Neural cell (in vitro differentiated cells): ENCODE data around the gene COPB2. TPM values are rescaled to one million over a fixed set of nuclear protein-coding genes. Genes with fewer than 3 reads are reported as not detected.

Experiments
- H2AFZ ChIP-seq: fragments of 200-600, 300-800 bp; sonication (generic), shearing (Covaris generic); 2 replicates; pipeline ENCODE4 v1.6.0; 2014; ENCODE audit warnings: low read depth, mild to moderate bottlenecking, antibody characterized with exemption, low read length, moderate library complexity
- H3F3A ChIP-seq: fragments of 200-600 bp; shearing (Covaris generic); 2 replicates; pipeline ENCODE4 v1.6.1; 2016; ENCODE audit warnings: mild to moderate bottlenecking, moderate library complexity, mixed read lengths, antibody characterized with exemption, low read length; ENCODE audit not compliant: insufficient read depth, poor library complexity, severe bottlenecking
- H3K27ac ChIP-seq: fragments of 200-600, 300-800 bp; sonication (generic), shearing (Covaris generic); 2 replicates; pipeline ENCODE4 v1.5.1; 2014; ENCODE audit warnings: mild to moderate bottlenecking, low read length, moderate library complexity
- H3K27me3 ChIP-seq: fragments of 300-800, 200-600 bp; sonication (generic), shearing (Covaris generic); 2 replicates; pipeline ENCODE4 v1.6.0; 2014; ENCODE audit warnings: mild to moderate bottlenecking, low read depth, low read length, moderate library complexity; ENCODE audit not compliant: insufficient read depth
- H3K36me3 ChIP-seq: fragments of 300-800, 200-600 bp; sonication (generic), shearing (Covaris generic); 2 replicates; pipeline ENCODE4 v1.5.1; 2014; ENCODE audit warnings: mild to moderate bottlenecking, antibody characterized with exemption, low read length, moderate library complexity; ENCODE audit not compliant: insufficient read depth
- H3K4me2 ChIP-seq: fragments of 300-800, 200-600 bp; sonication (generic), shearing (Covaris generic); 2 replicates; pipeline ENCODE4 v1.6.0; 2014; ENCODE audit warnings: mild to moderate bottlenecking, low read length
- H3K4me3 ChIP-seq: fragments of 300-800, 200-600 bp; sonication (generic), shearing (Covaris generic); 2 replicates; pipeline ENCODE4 v1.5.1; 2014; ENCODE audit warnings: mild to moderate bottlenecking, low read length, moderate library complexity
- H3K79me2 ChIP-seq: fragments of 200-600 bp; shearing (Covaris generic); replicated peaks from 2 replicates; pipeline ENCODE4 v1.6.0; 2014; ENCODE audit warnings: mild to moderate bottlenecking, low read length, moderate library complexity; ENCODE audit not compliant: insufficient read depth
- H3K9ac ChIP-seq: fragments of 300-800, 200-600 bp; sonication (generic), shearing (Covaris generic); 2 replicates; pipeline ENCODE4 v1.6.1; 2016; ENCODE audit warnings: mild to moderate bottlenecking, low read length, mixed read lengths
- H3K9me2 ChIP-seq: fragments of 200-600 bp; shearing (Covaris generic); 2 replicates; pipeline ENCODE4 v1.6.1; 2016; ENCODE audit warnings: mild to moderate bottlenecking, low read length, mixed read lengths; ENCODE audit not compliant: insufficient read depth
- H3K9me3 ChIP-seq: fragments of 200-600, 300-800 bp; sonication (generic), shearing (Covaris generic); 2 replicates; pipeline ENCODE4 v1.6.1; 2016; ENCODE audit warnings: mild to moderate bottlenecking, mixed run types, low read length, moderate library complexity, mixed read lengths
- H4K20me1 ChIP-seq: fragments of 200-600 bp; shearing (Covaris generic); 2 replicates; pipeline ENCODE4 v1.6.1; 2016; ENCODE audit warnings: mild to moderate bottlenecking, mixed run types; ENCODE audit not compliant: insufficient read depth
- EP300 ChIP-seq: fragments of 450-650 bp; conservative IDR thresholded peaks from 2 replicates; pipeline ENCODE4 v1.6.1; 2014; ENCODE audit warnings: antibody characterized with exemption, mild to moderate bottlenecking, moderate library complexity; ENCODE audit not compliant: poor library complexity, severe bottlenecking
- EZH2 ChIP-seq: fragments of 200-600, 300-800 bp; shearing (Covaris generic), sonication (generic); IDR thresholded peaks from 2 replicates; pipeline ENCODE4 v1.6.1; 2014; ENCODE audit warnings: antibody characterized with exemption, low read length, borderline replicate concordance, mild to moderate bottlenecking; ENCODE audit not compliant: insufficient read depth, poor library complexity, severe bottlenecking
- MXI1 ChIP-seq: fragments of 450-650 bp; conservative IDR thresholded peaks from 2 replicates; pipeline ENCODE4 v1.6.1; 2014; ENCODE audit warnings: antibody characterized with exemption, mild to moderate bottlenecking; ENCODE audit not compliant: poor library complexity, severe bottlenecking
- POLR2AphosphoS5 ChIP-seq: IDR thresholded peaks from 2 replicates; pipeline ENCODE4 v1.6.1; 2012
- RAD21 ChIP-seq: fragments of 450-650 bp; conservative IDR thresholded peaks from 2 replicates; pipeline ENCODE4 v1.6.1; 2014; ENCODE audit warnings: antibody characterized with exemption, mild to moderate bottlenecking, moderate library complexity
- SMC3 ChIP-seq: fragments of 450-650 bp; conservative IDR thresholded peaks from 2 replicates; pipeline ENCODE4 v1.6.1; 2014; ENCODE audit warnings: antibody characterized with exemption, mild to moderate bottlenecking, moderate library complexity; ENCODE audit not compliant: poor library complexity
- TAF1 ChIP-seq: IDR thresholded peaks from 2 replicates; pipeline ENCODE4 v1.6.1; 2012; ENCODE audit warnings: low read depth
- polyA plus RNA-seq: library from polyadenylated mRNA; depleted of rRNA; stranded (reverse); fragments of >200 nt; gene quantifications from 2 replicates; pipeline ENCODE4 v1.2.3, GENCODE V29; 2014
- TF ChIP-seq, protein P1 (sequence below): IDR thresholded peaks from 2 replicates; pipeline ENCODE4 v1.6.1; 2012; ENCODE audit warnings: borderline replicate concordance
- TF ChIP-seq, protein P2 (sequence below): fragments of 450-650 bp; IDR thresholded peaks from 2 replicates; pipeline ENCODE4 v1.5.1; 2014; ENCODE audit warnings: antibody characterized with exemption, mild to moderate bottlenecking, moderate library complexity; ENCODE audit not compliant: poor library complexity, severe bottlenecking

COPB2 gene
- polyA plus RNA-seq, 1 donor from 2014 or later = 63.5 TPM

DNA sequence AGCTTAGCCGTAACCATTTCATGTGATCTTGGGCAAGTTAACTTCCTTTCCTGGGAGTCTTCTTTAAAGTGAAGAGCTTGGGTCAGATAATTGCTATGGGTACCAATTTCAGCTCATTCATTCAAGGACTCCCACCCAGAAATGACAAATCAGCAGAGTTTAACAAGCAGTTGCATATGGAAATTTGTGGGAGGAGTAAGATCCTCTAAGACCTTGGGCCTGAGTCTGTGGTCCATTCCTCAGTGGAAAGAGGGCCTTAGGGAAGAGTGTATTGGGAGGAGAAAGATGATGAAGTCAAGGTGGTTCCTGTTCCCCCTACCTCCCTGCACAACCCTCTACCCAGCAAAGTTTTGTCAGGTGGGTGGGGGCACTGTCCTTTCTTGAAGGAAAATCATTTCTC lies 44.8 kb upstream of the COPB2 start:
- no peak overlapping the region for H3K4me2 ChIP-seq
- TF ChIP-seq, protein P1, sequence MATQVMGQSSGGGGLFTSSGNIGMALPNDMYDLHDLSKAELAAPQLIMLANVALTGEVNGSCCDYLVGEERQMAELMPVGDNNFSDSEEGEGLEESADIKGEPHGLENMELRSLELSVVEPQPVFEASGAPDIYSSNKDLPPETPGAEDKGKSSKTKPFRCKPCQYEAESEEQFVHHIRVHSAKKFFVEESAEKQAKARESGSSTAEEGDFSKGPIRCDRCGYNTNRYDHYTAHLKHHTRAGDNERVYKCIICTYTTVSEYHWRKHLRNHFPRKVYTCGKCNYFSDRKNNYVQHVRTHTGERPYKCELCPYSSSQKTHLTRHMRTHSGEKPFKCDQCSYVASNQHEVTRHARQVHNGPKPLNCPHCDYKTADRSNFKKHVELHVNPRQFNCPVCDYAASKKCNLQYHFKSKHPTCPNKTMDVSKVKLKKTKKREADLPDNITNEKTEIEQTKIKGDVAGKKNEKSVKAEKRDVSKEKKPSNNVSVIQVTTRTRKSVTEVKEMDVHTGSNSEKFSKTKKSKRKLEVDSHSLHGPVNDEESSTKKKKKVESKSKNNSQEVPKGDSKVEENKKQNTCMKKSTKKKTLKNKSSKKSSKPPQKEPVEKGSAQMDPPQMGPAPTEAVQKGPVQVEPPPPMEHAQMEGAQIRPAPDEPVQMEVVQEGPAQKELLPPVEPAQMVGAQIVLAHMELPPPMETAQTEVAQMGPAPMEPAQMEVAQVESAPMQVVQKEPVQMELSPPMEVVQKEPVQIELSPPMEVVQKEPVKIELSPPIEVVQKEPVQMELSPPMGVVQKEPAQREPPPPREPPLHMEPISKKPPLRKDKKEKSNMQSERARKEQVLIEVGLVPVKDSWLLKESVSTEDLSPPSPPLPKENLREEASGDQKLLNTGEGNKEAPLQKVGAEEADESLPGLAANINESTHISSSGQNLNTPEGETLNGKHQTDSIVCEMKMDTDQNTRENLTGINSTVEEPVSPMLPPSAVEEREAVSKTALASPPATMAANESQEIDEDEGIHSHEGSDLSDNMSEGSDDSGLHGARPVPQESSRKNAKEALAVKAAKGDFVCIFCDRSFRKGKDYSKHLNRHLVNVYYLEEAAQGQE = no peak
- TF ChIP-seq RAD21 = no peak
- TF ChIP-seq TAF1 = no peak
- TF ChIP-seq, protein P2, sequence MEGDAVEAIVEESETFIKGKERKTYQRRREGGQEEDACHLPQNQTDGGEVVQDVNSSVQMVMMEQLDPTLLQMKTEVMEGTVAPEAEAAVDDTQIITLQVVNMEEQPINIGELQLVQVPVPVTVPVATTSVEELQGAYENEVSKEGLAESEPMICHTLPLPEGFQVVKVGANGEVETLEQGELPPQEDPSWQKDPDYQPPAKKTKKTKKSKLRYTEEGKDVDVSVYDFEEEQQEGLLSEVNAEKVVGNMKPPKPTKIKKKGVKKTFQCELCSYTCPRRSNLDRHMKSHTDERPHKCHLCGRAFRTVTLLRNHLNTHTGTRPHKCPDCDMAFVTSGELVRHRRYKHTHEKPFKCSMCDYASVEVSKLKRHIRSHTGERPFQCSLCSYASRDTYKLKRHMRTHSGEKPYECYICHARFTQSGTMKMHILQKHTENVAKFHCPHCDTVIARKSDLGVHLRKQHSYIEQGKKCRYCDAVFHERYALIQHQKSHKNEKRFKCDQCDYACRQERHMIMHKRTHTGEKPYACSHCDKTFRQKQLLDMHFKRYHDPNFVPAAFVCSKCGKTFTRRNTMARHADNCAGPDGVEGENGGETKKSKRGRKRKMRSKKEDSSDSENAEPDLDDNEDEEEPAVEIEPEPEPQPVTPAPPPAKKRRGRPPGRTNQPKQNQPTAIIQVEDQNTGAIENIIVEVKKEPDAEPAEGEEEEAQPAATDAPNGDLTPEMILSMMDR = no peak
- TF ChIP-seq EZH2 = no peak
- no peak for TF ChIP-seq MXI1
- no peak for TF ChIP-seq SMC3
- no peak for TF ChIP-seq POLR2AphosphoS5
- no peak for TF ChIP-seq EP300
- no peaks in the 10 kb centered on the region for H3K9me3 ChIP-seq
- H2AFZ ChIP-seq = no peak overlapping the region
- H3K9me2 ChIP-seq = no peaks in the 10 kb centered on the region
- H3K27ac ChIP-seq = no peak overlapping the region
- H3K9ac ChIP-seq = no peak overlapping the region
- no peaks in the 10 kb centered on the region for H3K79me2 ChIP-seq
- no peaks in the 10 kb centered on the region for H3K36me3 ChIP-seq
- H3F3A ChIP-seq = no peaks in the 10 kb centered on the region
- no peak overlapping the region for H3K4me3 ChIP-seq
- H4K20me1 ChIP-seq = no peaks in the 10 kb centered on the region
- no peaks in the 10 kb centered on the region for H3K27me3 ChIP-seq

DNA sequence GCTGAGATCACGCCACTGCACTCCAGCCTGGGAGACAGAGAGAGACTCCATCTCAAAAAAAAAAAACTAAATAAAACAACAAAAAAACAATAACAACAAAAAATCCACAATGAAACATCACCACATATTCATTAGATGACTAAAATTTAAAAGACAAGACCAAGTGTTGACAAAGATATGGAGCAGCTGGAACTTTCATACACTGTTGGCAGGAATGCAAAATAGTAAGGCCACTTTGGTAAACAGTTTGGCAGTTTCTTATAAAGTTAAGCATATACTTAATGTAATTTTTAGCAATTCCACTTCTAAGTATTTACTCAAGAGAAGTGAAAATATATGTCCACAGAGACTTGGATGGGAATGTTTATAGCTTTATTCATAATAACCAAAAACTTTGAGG lies 43.6 kb upstream of the COPB2 start:
- Histone ChIP-seq H3K9me2 (no peaks in the 10 kb centered on the region), H3K36me3 (no peaks in the 10 kb centered on the region), H2AFZ (no peak overlapping the region), H4K20me1 (no peaks in the 10 kb centered on the region), H3K27ac (no peak overlapping the region), H3K79me2 (no peaks in the 10 kb centered on the region), H3K4me2 (no peak overlapping the region), H3K9me3 (no peaks in the 10 kb centered on the region), H3F3A (no peaks in the 10 kb centered on the region), H3K27me3 (no peaks in the 10 kb centered on the region), H3K9ac (no peak overlapping the region), H3K4me3 (no peak overlapping the region)
- TF ChIP-seq SMC3 (no peak), MXI1 (no peak), POLR2AphosphoS5 (no peak), RAD21 (no peak), EZH2 (no peak), EP300 (no peak)
- TF ChIP-seq, protein P2 = no peak
